OCI-LY1 (cell line): Measurements from ENCODE around the gene RUVBL2.

Experiments used
- H2AFZ ChIP-seq: fragments of 200-600 bp; sonication (generic), shearing (Covaris generic); 2 replicates; pipeline ENCODE4 v1.6.0; 2014; ENCODE audit warnings: antibody characterized with exemption, mild to moderate bottlenecking, low read length
- H3F3A ChIP-seq: fragments of 200-600 bp; sonication (generic), shearing (Covaris generic); 2 replicates; pipeline ENCODE4 v1.6.0; 2014; ENCODE audit warnings: mild to moderate bottlenecking, antibody characterized with exemption, low read length, moderate library complexity; ENCODE audit not compliant: insufficient read depth
- H3K27ac ChIP-seq: fragments of 200-600 bp; sonication (generic); 2 replicates; pipeline ENCODE4 v1.5.1; 2014; ENCODE audit warnings: low read length, mixed run types, mild to moderate bottlenecking, low read depth; ENCODE audit not compliant: poor library complexity, severe bottlenecking
- H3K27me3 ChIP-seq: fragments of 200-600 bp; sonication (generic); 2 replicates; pipeline ENCODE4 v1.6.0; 2014; ENCODE audit warnings: antibody characterized with exemption, mild to moderate bottlenecking, low read length, moderate library complexity; ENCODE audit not compliant: insufficient read depth
- H3K36me3 ChIP-seq: fragments of 200-600 bp; sonication (generic); 2 replicates; pipeline ENCODE4 v1.6.1; 2014; ENCODE audit warnings: mild to moderate bottlenecking, antibody characterized with exemption, low read length, moderate library complexity, mixed read lengths; ENCODE audit not compliant: insufficient read depth
- H3K4me1 ChIP-seq: fragments of 200-600 bp; sonication (generic); 2 replicates; pipeline ENCODE4 v1.5.1; 2014; ENCODE audit warnings: mild to moderate bottlenecking, low read length, moderate library complexity; ENCODE audit not compliant: insufficient read depth, severe bottlenecking
- H3K4me2 ChIP-seq: fragments of 200-600 bp; sonication (generic), shearing (Covaris generic); 2 replicates; pipeline ENCODE4 v1.6.1; 2014; ENCODE audit warnings: low read length
- H3K4me3 ChIP-seq: fragments of 200-600 bp; sonication (generic); 2 replicates; pipeline ENCODE4 v1.5.1; 2014; ENCODE audit warnings: low read length, low read depth, mild to moderate bottlenecking, mixed read lengths; ENCODE audit not compliant: poor library complexity, severe bottlenecking
- H3K79me2 ChIP-seq: fragments of 200-600 bp; shearing (Covaris generic); 2 replicates; pipeline ENCODE4 v1.6.1; 2016; ENCODE audit warnings: mixed run types, low read length, mixed read lengths; ENCODE audit not compliant: insufficient read depth
- H3K9ac ChIP-seq: fragments of 200-600 bp; sonication (generic), shearing (Covaris generic); 2 replicates; pipeline ENCODE4 v1.6.1; 2014; ENCODE audit warnings: mild to moderate bottlenecking, low read length, mixed read lengths
- H3K9me2 ChIP-seq: fragments of 200-600 bp; sonication (generic), shearing (Covaris generic); 2 replicates; pipeline ENCODE4 v1.6.1; 2014; ENCODE audit warnings: low read depth, mild to moderate bottlenecking, low read length, mixed read lengths
- H3K9me3 ChIP-seq: fragments of 200-600 bp; shearing (Covaris generic); 2 replicates; pipeline ENCODE4 v1.6.1; 2014; ENCODE audit warnings: low read length, mixed read lengths
- H4K20me1 ChIP-seq: fragments of 200-600 bp; sonication (generic), shearing (Covaris generic); 2 replicates; pipeline ENCODE4 v1.6.0; 2016; ENCODE audit warnings: mild to moderate bottlenecking, low read length; ENCODE audit not compliant: insufficient read depth
- CTCF ChIP-seq: fragments of 200-600 bp; sonication (generic), shearing (Covaris generic); IDR thresholded peaks from 2 replicates; pipeline ENCODE4 v1.5.1; 2017; ENCODE audit warnings: mild to moderate bottlenecking, antibody characterized with exemption, low read length, moderate library complexity, mixed read lengths
- EZH2 ChIP-seq: fragments of 200-600 bp; sonication (generic), shearing (Covaris generic); IDR thresholded peaks from 2 replicates; pipeline ENCODE4 v1.8.0; 2017; ENCODE audit warnings: borderline replicate concordance, mixed run types, mild to moderate bottlenecking, antibody characterized with exemption, low read length, moderate library complexity, mixed read lengths

Gene RUVBL2

DNA sequence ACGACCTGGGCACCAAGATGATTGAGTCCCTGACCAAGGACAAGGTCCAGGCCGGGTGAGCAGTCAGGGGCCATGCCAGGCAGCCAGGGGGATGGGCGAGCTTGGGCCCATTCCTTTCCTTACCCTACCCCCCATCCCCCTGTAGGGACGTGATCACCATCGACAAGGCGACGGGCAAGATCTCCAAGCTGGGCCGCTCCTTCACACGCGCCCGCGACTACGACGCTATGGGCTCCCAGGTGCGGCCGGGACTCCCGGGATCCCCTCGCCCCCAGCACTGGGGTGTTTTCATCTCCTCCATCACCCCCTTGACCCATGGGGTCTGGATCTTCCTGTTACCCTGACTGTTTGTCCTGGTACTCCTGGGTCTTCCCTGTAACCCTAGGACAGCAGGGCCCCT, 16.1 kb downstream of the RUVBL2 start:
- Histone ChIP-seq H3K36me3 (peaks cover 84% of the 10 kb centered on the region), H3K9me2 (no peaks in the 10 kb centered on the region)
- TF ChIP-seq EZH2 (no peak), CTCF (no peak)

DNA sequence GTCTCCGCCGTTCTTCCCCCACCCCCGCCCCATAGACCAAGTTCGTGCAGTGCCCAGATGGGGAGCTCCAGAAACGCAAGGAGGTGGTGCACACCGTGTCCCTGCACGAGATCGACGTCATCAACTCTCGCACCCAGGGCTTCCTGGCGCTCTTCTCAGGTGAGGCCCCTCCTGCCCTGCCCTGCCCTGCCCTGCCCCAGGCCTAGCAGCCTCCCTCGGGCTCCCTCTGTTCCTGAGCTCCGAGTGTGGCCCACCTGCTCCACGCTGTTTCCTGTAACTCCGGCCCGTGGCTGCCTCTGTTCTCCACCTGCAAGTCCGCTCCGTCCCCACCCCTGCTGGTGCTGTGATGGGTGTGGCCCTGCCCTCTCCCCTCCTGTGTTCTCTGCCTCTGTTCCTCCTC, 16.8 kb downstream of the RUVBL2 start:
- Histone ChIP-seq H3F3A (no peaks in the 10 kb centered on the region), H3K79me2 (no peaks in the 10 kb centered on the region), H3K4me3 (no peak overlapping the region), H3K9me3 (no peaks in the 10 kb centered on the region), H3K27me3 (no peaks in the 10 kb centered on the region), H4K20me1 (no peaks in the 10 kb centered on the region), H3K27ac (no peak overlapping the region), H3K4me2 (no peak overlapping the region), H3K9me2 (no peaks in the 10 kb centered on the region), H2AFZ (no peak overlapping the region), H3K4me1 (no peaks in the 10 kb centered on the region), H3K36me3 (peaks cover 84% of the 10 kb centered on the region), H3K9ac (no peak overlapping the region)
- TF ChIP-seq CTCF, result no peak
- TF ChIP-seq EZH2, result no peak

More for the DNA sequence above, 16.1 kb downstream of the RUVBL2 start:
- Histone ChIP-seq H3K79me2 (no peaks in the 10 kb centered on the region), H4K20me1 (no peaks in the 10 kb centered on the region), H2AFZ (no peak overlapping the region), H3K9ac (no peak overlapping the region), H3K27me3 (no peaks in the 10 kb centered on the region), H3K9me3 (no peaks in the 10 kb centered on the region), H3K27ac (no peak overlapping the region), H3K4me1 (no peaks in the 10 kb centered on the region), H3K4me3 (no peak overlapping the region), H3F3A (no peaks in the 10 kb centered on the region), H3K4me2 (no peak overlapping the region)

GRCh38 chr19:49011194-49011593, 17.5 kb downstream of the RUVBL2 start:
- H4K20me1 ChIP-seq, result no peaks in the 10 kb centered on the region
- no peak overlapping the region for H3K27ac ChIP-seq
- H3K27me3 ChIP-seq, result no peaks in the 10 kb centered on the region
- TF ChIP-seq EZH2 (no peak), CTCF (no peak)
- H3K79me2 ChIP-seq, result no peaks in the 10 kb centered on the region
- no peak overlapping the region for H2AFZ ChIP-seq
- no peaks in the 10 kb centered on the region for H3F3A ChIP-seq
- no peak overlapping the region for H3K4me2 ChIP-seq
- H3K4me3 ChIP-seq, result no peak overlapping the region
- H3K36me3 ChIP-seq, result peaks cover 84% of the 10 kb centered on the region
- H3K9me2 ChIP-seq, result no peaks in the 10 kb centered on the region
- no peak overlapping the region for H3K9ac ChIP-seq
- no peaks in the 10 kb centered on the region for H3K4me1 ChIP-seq
- no peaks in the 10 kb centered on the region for H3K9me3 ChIP-seq
